ENCODE data around the gene SNX19.
"Not testable (repeated sequence)": the region's sequence is repeated elsewhere in the genome, so short reads cannot be mapped to it uniquely, and the experiment has no call there.

Gene SNX19

DNA sequence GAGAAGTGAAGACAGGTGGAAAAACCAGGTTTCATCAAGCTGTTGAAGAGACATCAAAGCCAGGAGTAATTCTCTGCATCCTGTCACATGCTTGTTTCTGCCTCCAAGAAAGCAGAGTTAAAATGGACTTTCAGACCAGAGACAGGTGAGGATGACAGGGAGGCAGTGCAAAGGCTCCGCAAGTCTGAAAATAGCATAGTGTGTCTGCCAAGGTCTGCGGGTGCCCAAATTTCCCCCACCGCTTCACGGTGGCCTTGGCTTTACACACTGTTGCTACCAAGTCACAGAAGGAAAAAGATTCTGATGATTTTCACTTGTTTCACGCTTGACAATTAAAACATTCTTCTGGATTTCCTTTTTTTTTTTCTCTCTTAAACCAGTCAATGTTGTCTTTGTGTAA is 44.2 kb downstream of the SNX19 start:
- DNase-seq (ENCODE audit: low read depth in 2 of 2), result no peak

DNA sequence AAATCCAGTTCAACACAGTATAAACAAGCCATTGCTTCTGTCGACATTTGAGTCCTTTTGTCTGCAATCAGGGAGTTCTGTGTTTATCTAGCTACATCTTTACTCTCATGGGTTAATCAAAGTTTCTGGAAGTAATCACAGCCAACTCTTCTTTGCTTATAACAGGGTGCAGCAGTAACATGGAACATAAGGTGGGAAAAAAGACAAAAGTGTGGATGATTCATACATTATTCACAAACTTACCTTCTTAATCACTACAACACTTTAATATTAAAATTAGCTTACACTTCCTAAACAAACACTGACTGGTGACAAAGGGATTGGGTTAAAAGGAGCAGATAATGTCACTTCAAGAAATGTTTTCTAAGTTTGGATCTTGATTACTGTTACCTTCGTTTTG is 44.7 kb downstream of the SNX19 start:
- DNase-seq (ENCODE audit: low read depth in 2 of 2), result no peak

DNA sequence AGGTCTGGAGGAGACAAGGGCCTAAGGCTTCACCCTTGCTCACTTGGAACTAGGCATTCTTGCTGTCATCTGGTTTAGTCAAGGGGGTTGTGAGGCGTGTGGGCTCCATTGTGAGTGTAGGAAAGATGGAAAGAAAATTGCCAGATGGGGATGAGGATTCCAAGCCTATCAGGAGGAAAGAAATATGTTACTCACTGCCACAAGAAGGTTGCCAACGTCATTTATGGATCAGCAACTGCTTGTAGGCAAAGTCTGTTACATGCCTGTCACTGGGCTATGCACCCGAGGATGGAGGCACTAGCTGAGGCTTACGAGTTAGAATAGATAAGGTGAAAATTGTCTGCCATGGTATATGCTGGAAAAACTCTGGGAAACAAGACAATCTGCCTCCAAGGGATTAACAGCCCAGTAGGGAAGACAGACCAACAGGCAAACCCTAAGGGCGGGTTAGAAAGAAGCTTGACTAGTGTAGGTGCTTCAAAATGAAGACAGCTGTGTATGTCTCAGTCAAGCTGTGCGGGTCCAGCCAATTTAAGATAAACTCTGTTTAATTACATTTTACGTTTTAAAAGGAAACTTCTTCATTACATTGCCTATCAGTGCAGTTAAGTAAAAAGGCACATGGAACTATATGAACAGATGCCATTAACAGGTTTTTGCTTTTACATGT is 47.4 kb downstream of the SNX19 start:
- DNase-seq (ENCODE audit: low read depth in 2 of 2), result no peak

DNA sequence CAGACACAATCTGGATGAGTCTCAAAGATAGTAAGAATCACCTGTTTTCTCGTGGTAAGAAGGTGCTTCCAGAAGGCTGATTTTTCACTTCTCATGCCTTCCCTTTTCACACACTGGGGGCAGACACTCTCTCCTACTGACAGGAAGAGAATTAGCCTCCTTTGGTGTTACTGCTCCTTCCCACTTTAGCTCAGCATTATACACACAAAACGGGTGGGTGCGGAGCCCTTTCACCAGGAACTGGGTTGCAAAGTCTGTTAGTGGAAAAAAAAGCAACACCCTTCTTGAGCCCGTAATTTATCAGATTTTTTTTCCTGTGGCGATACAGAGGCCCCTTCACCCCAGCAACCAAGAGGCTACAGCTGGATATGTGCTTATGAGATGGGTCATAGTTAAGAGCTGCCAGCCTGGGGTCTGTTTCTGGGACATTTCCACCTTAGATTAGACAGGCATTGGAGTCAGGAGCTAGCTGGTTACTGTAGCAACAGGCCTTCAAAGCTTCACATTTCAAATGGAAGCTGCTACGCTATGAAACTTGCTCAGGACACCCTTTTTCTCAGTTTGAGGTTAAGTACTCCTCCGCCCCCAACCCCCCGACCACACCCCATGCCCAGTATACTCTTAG is 48.1 kb downstream of the SNX19 start:
- no peak for DNase-seq (ENCODE audit: low read depth in 2 of 2)

DNA sequence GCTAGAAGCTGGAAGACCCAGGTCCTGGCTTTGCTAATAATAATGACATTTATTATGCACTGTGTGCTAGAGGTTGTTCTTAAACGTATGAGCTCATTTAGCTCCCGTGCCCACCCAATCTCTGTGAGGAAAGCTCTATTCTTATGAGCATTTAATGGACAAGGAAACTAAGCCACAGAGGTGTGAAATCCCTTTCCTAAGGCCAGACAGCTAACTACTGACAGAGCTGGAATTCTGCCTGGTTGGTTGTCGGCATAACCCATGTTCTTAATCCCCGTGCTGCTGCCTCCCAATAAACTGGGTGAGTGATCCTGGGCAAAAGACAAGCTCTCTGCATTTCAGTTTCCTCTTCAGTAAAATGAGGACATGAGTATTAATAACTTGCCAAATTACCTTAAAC is 49.4 kb downstream of the SNX19 start:
- DNase-seq (ENCODE audit: low read depth in 2 of 2), result no peak

DNA sequence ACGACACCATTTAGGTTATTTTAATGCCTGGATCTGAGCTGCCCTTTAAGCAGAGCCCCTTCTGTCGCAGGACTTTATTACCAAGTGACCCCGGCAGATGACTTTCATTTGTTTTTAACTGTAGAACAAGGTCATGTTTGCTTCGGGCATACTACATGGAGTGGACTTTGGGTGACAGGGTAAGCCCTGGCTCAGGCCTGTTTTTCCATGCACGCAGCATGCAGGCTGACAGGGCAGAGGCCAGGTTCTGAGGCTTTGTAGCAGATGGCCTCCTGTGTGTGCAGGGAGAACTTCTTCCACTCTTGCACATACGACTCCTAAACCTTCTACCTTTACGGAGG is 50.5 kb downstream of the SNX19 start:
- no peak for DNase-seq (ENCODE audit: low read depth in 2 of 2)

DNA sequence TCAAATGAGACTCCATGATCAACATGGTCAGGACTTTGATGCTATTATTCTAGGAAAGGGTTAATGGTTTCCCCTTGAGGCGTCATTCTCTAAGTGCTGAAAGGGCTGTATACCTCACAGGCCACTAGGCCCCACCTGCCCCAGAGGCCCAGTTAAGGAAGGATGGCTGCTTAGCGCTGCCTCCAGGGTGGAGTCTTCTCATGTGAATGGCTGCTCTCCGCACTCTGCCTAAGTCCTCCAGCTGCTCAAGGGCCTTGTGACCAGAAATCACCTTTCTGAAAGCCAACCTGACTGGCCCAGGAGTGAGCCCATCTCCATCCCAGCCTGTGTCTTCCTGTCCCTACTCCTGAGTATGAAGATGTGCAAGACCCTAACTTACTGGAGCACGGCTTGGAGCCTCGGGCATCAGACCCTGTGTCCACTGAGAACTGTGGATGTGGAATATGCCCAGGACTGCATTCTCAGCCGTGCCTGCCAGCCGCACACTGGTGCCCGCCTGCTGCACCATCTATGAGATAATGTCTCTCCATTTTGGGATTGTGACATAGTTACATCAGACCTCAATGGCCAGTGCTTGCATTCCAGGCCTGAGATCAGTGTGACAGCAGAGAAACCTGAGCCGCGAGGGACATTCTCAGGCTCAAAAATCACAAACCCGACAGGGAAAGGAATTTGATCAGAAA is 51.0 kb downstream of the SNX19 start:
- DNase-seq (ENCODE audit: low read depth in 2 of 2), result no peak

DNA sequence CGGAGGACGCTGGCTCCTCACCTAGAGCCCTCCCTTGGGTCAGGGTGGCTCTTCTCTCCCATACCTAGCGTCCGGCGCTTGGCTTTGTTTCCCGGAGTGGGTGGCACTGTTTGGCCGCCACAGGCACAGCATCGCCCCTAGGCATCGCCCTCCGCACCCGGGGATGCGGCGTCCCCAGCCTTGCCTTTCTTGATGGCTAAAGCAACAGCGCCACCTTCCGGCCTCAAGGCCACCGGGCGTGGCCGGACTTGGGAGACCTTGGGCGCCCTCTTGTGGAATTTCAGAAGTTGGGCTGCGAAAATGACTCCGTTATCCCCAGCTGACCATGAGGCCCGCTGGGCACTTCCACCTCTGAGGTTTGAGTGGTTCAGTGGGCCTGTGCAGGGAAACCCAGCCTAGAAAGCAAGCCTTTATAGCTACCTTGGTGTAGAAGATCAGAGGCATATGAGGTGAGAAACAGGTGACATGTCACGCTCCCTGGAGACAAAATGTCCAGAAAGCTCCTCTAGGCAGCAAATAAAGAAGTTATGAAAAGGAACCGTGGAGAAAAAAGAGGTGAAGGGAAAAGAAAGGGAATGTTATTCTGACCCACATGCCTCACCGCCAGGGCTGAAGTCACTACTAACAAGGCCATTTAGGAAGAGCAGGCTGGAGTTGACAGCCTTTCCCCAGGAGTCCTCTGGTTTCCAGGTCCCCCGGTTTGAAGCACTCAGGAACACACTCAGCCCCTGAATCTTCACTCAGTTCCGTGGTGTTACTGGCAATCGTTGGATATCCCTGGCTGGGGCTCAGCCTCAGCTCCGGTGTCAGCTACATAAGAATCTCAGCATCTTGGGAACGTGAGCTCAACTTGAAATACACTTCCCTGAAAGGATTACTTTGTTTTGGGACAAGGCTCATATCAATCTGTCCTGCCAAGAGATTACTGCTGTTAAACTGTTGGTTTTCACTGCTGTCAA is 54.1 kb downstream of the SNX19 start:
- DNase-seq (ENCODE audit: low read depth in 2 of 2), result peak; percentile 76 to 81

DNA sequence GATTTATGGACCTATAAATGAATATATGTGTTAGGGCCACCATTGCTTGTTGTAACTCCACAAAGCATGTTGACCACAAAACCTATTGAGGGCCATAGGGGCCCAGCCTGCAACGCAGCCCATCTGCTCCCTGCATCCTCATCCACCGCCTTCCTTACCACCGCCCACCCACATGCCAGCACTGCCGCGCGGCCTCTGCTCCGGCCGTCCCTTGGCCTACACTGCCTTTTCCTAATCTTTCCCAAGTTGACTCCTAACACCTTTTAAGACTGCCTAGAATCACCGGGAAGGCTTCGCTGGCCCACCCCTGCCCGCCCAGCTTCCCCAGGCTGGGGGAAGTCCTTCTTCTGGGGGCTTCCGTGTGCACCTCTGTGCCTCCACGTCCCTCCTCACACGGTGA is 55.0 kb downstream of the SNX19 start:
- DNase-seq (ENCODE audit: low read depth in 2 of 2), result no peak

DNA sequence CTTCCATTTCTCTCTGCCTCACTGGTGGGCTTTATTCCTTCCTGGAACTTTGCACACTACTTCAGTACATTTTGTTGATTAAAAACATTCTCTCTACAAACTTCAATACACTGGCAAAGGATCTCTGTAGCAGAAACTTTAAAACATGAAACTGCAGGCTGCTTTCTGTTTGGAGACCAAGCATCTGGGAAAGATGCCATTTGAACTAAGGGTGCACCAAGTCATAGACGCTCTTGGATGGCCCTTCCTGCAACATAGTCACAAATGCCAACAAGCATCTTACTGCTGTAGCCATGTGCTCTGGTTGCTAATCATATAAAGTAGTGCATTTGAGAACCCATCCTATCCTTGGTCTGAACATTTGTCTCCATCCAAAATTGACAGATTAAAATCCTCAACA is 56.4 kb downstream of the SNX19 start:
- no peak for DNase-seq (ENCODE audit: low read depth in 2 of 2)

DNA sequence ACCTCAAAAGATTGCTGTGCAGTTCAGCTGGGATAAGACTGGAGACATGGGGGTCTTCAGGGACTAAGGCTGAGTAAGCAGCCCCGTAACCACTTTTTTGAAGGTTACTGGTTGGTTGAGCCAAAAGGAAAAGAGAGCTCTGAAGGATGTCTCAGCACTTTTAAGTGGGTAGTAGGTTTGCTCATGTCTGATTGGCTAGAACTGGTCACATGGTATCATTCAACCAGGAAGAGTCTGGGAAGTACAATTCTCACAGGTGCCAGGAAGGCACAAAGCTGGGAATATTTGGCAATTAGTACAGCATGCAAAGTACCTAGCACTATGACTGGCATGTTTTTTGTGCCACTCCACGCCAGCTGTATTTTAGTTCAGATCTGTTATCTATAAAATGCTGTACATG is 58.1 kb downstream of the SNX19 start:
- DNase-seq (ENCODE audit: low read depth in 2 of 2), result no peak

DNA sequence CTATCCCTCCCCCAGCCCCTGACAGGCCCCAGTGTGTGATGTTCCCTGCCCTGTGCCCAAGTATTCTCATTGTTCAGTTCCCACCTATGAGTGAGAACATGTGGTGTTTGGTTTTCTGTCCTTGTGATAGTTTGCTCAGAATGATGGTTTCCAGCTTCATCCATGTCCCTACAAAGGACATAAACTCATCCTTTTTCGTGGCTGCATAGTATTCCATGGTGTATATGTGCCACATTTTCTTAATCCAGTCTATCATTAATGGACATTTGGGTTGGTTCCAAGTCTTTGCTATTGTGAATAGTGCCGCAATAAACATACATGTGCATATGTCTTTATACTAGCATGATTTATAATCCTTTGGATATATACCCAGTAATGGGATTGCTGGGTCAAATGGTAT is 60.6 kb downstream of the SNX19 start:
- DNase-seq (ENCODE audit: low read depth in 2 of 2), result not testable (repeated sequence)

DNA sequence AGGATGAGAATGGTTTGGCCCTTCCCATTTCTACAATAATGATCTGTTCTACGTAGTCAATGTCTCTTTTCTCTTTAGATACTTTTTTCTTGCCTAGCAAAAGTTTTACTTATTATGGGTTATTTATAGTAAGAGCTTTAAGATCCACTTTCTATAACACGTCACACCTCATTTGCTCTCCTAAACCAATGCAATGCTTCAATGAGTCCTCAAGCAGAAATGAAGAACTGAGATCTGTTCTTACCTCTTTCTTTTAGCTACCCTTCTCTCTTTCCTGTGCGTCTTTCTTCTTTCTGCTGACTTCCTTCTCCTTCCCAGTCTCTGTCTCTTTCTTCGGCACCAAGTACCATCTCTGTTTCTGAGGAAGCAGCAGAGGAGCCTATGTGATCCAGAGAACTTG is 61.8 kb downstream of the SNX19 start:
- no peak for DNase-seq (ENCODE audit: low read depth in 2 of 2)

DNA sequence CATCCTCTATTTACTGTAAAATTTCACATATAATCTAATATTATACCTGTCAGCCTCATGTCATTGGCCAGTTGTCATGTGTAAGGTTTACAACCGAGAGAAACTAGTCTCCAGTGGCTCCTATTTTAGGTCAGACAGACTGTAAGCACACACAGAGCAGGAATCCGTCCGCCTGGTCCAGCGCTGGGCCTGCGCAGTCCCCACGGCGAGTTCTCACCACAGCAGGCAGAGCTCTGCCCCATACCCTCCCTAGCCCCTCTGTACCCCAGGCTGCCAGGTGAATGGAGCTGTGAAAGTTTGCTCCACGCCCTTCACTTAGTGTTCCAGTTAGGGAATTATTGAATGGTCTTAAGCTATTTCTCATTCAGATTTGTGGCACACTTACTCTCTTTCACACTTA is 63.7 kb downstream of the SNX19 start:
- no peak for DNase-seq (ENCODE audit: low read depth in 2 of 2)

DNA sequence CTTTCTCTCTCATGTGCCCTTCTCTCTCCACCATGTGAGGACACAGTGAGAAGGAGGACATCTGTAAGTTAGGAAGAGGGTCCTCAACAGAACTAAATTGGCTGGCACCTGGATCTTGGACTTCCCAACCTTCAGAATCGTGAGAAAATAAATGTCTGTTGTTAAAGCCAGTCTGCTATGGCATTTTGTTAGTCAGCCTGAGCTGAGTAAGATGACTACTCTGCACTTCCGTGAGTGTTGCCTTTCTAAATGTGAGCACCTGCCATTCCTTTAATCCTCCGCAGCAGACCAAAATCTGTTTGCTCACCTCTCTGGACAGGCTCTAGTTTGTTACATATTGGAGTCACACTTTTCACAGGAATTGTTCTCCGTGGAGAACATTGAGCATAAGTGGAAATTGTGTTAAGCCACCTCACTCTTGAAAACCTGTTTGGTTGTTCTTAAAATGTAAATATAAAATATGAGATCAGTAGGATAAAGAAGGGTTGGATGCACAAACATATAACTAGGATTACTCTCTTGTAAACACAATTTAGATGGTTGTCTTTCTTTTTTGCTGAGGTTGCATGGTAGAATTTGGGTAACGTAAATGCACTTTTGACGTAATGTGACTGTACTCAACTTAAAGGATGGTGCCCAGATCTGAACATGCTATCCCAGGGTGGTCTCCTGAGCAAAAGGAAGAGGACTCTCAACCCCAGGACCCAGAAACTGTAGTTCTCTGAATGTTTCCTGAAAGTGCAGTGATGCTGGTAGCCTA is 65.9 kb downstream of the SNX19 start:
- DNase-seq (ENCODE audit: low read depth in 2 of 2), result no peak

DNA sequence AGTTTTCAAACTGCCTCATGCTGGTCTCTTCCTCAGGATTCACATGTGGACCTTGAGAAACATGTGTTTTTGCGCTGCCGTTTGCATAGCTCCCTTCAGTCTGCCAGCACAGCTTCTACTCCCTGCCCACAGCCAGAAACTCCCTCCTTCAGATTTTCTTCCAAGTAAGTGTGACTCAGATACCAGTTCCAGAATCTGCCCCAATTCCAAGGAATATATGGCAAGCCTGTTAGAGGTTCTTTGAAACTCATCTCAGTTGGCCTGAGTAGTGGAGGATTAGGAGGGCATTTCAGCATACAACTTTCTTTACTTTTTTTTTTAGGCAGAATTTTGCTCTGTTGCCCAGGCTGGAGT is 67.1 kb downstream of the SNX19 start:
- DNase-seq (ENCODE audit: low read depth in 2 of 2), result no peak

DNA sequence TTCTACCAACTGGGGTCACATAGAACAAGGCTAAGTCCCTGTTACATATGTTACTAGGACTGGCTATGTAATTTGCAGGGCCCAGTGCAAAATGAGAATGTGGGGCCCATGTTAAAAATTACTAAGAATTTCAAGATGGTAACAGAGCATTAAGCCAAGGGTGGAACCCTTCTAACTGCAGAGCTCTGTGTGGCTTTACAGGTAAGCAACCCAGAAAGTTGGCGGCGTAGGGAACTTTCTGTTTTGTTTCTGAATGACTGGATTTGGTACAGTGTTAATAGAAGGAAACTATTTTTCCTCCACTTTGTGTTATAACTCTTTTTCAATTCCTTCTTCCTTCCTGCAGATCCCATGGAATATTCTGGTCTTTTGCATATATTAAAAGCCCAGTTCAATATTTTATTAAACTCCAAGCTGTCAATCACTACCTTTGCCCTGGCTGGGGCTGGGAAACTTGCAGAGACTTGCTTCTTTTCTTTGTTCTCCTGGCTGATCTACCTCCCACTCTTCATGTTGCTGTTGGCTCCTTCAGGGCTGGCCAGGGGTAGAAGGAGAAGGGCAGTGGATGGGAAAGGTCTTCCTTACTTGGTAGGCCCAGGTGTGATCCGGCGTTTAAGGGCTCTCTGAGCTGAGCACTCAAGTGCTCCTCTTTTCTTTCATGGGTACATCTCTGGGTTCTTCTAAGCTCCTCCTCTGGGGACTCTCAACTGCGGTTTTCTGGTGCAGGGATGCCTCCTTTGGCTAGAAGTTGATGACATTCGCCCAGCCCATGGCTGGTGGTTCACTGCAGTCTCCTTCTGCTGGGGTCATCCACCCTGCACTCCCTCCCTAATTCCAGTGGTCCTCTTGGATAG is 67.7 kb downstream of the SNX19 start:
- no peak for DNase-seq (ENCODE audit: low read depth in 2 of 2)

DNA sequence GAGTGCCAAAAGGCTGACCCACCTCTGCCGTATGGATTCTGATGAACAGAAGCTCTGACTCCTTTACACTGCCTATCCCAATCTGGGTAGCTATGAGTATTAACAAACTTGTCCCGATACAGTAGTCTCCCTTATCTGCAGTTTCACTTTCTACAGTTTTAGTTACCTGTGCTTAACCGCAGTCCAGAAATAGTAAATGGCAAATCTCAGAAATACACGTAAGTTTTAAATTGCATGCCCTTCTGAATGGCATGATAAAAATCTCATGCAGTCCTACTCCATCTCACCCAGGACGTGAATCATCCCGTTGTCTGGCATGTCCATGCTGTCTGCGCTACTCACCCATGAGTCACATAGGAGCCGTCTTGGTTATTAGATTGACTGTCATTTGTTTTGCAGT is 68.8 kb downstream of the SNX19 start:
- no peak for DNase-seq (ENCODE audit: low read depth in 2 of 2)

DNA sequence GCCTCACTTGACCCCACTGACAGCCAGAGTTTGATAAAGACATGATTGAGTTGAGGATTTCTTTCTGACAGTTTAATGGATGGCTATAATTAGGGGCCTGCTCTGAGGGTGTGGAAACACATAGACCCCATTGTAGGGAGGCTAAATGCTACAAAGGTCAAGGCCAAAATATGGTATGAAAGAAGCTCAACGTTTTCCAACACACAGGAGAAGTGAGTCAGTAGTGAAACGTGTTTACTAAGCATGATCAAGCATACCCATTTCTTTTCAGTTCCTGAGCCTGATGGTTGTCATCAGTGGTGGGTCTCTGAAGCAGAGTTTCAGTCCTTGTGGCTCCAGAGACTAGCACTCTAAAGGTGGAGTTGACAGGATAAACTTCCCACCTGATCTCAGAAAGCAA is 69.7 kb downstream of the SNX19 start:
- no peak for DNase-seq (ENCODE audit: low read depth in 2 of 2)

DNA sequence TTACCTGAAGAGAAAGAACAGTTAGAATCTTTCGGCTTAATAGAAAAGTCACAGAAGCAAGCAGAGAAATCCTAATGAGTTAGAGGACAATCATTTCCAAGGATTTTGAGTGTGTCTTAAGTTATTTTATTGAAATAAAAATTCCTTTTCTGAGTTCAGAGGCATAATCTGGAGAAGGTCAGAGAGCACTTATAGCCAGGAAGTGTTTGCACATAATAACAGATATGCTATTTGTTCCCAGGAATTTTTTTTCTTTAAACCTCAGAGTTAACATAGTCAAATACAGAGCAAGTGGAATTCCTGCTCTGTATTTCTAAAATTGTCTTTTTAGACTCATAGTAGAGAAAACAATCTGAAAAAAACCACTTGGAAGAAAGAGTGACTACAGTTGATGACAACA is 74.3 kb downstream of the SNX19 start:
- no peak for DNase-seq (ENCODE audit: low read depth in 2 of 2)

DNA sequence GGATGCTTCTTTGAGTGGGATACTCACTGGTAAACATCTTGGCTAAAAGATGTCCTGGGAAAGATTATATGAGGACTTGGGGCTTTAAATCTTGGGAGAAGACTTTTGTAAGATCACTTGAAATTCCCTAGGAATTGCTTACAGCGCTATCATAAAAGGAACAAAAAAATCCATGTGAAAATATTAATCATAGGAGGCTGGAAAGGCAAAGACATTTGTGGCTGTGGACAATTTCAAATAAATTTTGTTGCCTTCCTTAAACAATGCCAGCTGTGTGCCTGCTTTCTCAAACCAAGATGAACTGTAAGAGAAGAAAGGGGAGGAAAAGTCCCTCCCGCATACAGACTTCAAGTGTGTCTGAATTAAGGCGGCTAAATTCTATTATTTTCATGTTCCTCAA is 75.6 kb downstream of the SNX19 start:
- DNase-seq (ENCODE audit: low read depth in 2 of 2), result no peak
